H9 (cell line): ENCODE results near the gene FLT1. TPM values are rescaled to one million over a fixed set of nuclear protein-coding genes. Genes with fewer than 3 reads are reported as not detected.
A peak's percentile ranks its signal among the peaks of the same experiment; 100 is the strongest.

ENCODE experiments used
- DNase-seq: peaks from one replicate; pipeline ENCODE4 v3.0.0-alpha.2; 2017
- H2AFZ ChIP-seq: one replicate; pipeline ENCODE4 v1.6.1; 2013; ENCODE audit warnings: mild to moderate bottlenecking, low read length, control low read depth, moderate library complexity
- H2AK5ac ChIP-seq: 2 replicates; pipeline ENCODE4 v1.6.1; 2013; ENCODE audit warnings: low read length, control low read depth, mixed read lengths; ENCODE audit not compliant: insufficient read length
- H2BK120ac ChIP-seq: one replicate; pipeline ENCODE4 v1.6.1; 2013; ENCODE audit warnings: low read depth, mild to moderate bottlenecking, low read length, control low read depth, inconsistent platforms; ENCODE audit not compliant: poor library complexity, severe bottlenecking
- H2BK12ac ChIP-seq: 2 replicates; pipeline ENCODE4 v1.6.1; 2013; ENCODE audit warnings: low read length, control low read depth, mixed read lengths, low read depth; ENCODE audit not compliant: insufficient read length
- H2BK15ac ChIP-seq: 2 replicates; pipeline ENCODE4 v1.6.1; 2013; ENCODE audit warnings: low read depth, low read length, control low read depth
- H2BK20ac ChIP-seq: one replicate; pipeline ENCODE4 v1.6.1; 2013; ENCODE audit warnings: low read depth, mild to moderate bottlenecking, low read length, control low read depth, inconsistent platforms; ENCODE audit not compliant: poor library complexity, severe bottlenecking
- H2BK5ac ChIP-seq: 2 replicates; pipeline ENCODE4 v1.6.1; 2013; ENCODE audit warnings: low read length, control low read depth, mixed read lengths; ENCODE audit not compliant: insufficient read length
- H3K14ac ChIP-seq: 2 replicates; pipeline ENCODE4 v1.6.1; 2013; ENCODE audit warnings: low read length, control low read depth; ENCODE audit not compliant: insufficient read depth
- H3K18ac ChIP-seq: 2 replicates; pipeline ENCODE4 v1.6.1; 2013; ENCODE audit warnings: low read depth, mild to moderate bottlenecking, mixed read lengths, low read length, control low read depth; ENCODE audit not compliant: insufficient read length
- H3K23ac ChIP-seq: 2 replicates; pipeline ENCODE4 v1.6.1; 2013; ENCODE audit warnings: low read length, control low read depth, mixed read lengths, low read depth; ENCODE audit not compliant: insufficient read length
- H3K23me2 ChIP-seq: 2 replicates; pipeline ENCODE4 v1.6.1; 2013; ENCODE audit warnings: low read depth, mild to moderate bottlenecking, mixed read lengths, low read length, control low read depth; ENCODE audit not compliant: insufficient read length, poor library complexity, severe bottlenecking
- H3K27ac ChIP-seq: 2 replicates; pipeline ENCODE4 v1.5.1; 2013; ENCODE audit warnings: low read length, control low read depth, mixed read lengths, low read depth; ENCODE audit not compliant: insufficient read length
- H3K27me3 ChIP-seq: 2 replicates; pipeline ENCODE4 v1.6.1; 2013; ENCODE audit warnings: low read length, control low read depth, inconsistent platforms; ENCODE audit not compliant: insufficient read depth
- H3K4ac ChIP-seq: 2 replicates; pipeline ENCODE4 v1.6.1; 2013; ENCODE audit warnings: low read depth, mild to moderate bottlenecking, control low read depth, inconsistent platforms, low read length, moderate library complexity
- H3K4me1 ChIP-seq: 2 replicates; pipeline ENCODE4 v1.6.1; 2013; ENCODE audit warnings: low read length, control low read depth, inconsistent platforms; ENCODE audit not compliant: insufficient read depth
- H3K4me2 ChIP-seq: 2 replicates; pipeline ENCODE4 v1.6.1; 2013; ENCODE audit warnings: low read length, control low read depth, mixed read lengths; ENCODE audit not compliant: insufficient read length, insufficient read depth
- H3K56ac ChIP-seq: 2 replicates; pipeline ENCODE4 v1.6.1; 2013; ENCODE audit warnings: low read depth, mild to moderate bottlenecking, mixed read lengths, low read length, control low read depth; ENCODE audit not compliant: insufficient read length
- H3K79me1 ChIP-seq: 2 replicates; pipeline ENCODE4 v1.6.1; 2013; ENCODE audit warnings: low read depth, mild to moderate bottlenecking, moderate library complexity, low read length, control low read depth, inconsistent platforms; ENCODE audit not compliant: insufficient read depth, poor library complexity, severe bottlenecking
- H3K79me2 ChIP-seq: 2 replicates; pipeline ENCODE4 v1.6.1; 2013; ENCODE audit warnings: low read length, control low read depth, inconsistent platforms; ENCODE audit not compliant: insufficient read depth
- H3K9ac ChIP-seq: 2 replicates; pipeline ENCODE4 v1.6.1; 2013; ENCODE audit warnings: low read length, control low read depth, mixed read lengths; ENCODE audit not compliant: insufficient read length; ENCODE audit errors: extremely low read depth
- H3K9me3 ChIP-seq: one replicate; pipeline ENCODE4 v1.6.1; 2013; ENCODE audit warnings: low read depth, low read length, inconsistent platforms; ENCODE audit not compliant: control insufficient read depth
- H3T11ph ChIP-seq: one replicate; pipeline ENCODE4 v1.6.1; 2013; ENCODE audit warnings: mild to moderate bottlenecking, low read length, control low read depth, inconsistent platforms
- H4K20me1 ChIP-seq: one replicate; pipeline ENCODE4 v1.6.1; 2013; ENCODE audit not compliant: control insufficient read depth, insufficient read length, insufficient read depth
- H4K5ac ChIP-seq: 2 replicates; pipeline ENCODE4 v1.6.1; 2013; ENCODE audit warnings: low read depth, mild to moderate bottlenecking, mixed read lengths, low read length, control low read depth; ENCODE audit not compliant: insufficient read length
- H4K8ac ChIP-seq: replicated peaks from 2 replicates; pipeline ENCODE4 v1.6.1; 2013; ENCODE audit warnings: low read length, control low read depth, mixed read lengths, low read depth; ENCODE audit not compliant: insufficient read length
- H4K91ac ChIP-seq: 2 replicates; pipeline ENCODE4 v1.6.1; 2013; ENCODE audit warnings: low read depth, mild to moderate bottlenecking, moderate library complexity, mixed read lengths, low read length, control low read depth; ENCODE audit not compliant: insufficient read length
- H3K27ac Mint-ChIP-seq, 3 experiments: 2 replicates in 2 of 3; 3 replicates in 1 of 3; pipeline ENCODE4 v1.8.0; 2020 to 2021; ENCODE audit warnings: mixed read lengths in 3 of 3, mild to moderate bottlenecking in 1 of 3, moderate library complexity in 1 of 3
- H3K27me3 Mint-ChIP-seq: 2 replicates; pipeline ENCODE4 v1.8.0; 2021; ENCODE audit warnings: low read depth, mild to moderate bottlenecking, moderate library complexity, mixed read lengths
- H3K36me3 Mint-ChIP-seq, 3 experiments: 2 replicates in 2 of 3; 3 replicates in 1 of 3; pipeline ENCODE4 v1.8.0; 2020 to 2021; ENCODE audit warnings: low read depth in 3 of 3, mixed read lengths in 3 of 3; ENCODE audit not compliant: insufficient read depth in 1 of 3
- H3K4me1 Mint-ChIP-seq, 2 experiments: 2 replicates each; pipeline ENCODE4 v1.8.0; 2020; ENCODE audit warnings: mixed read lengths in 2 of 2
- H3K4me3 Mint-ChIP-seq, 2 experiments: 2 replicates in 1 of 2; 3 replicates in 1 of 2; pipeline ENCODE4 v1.8.0; 2020 to 2021; ENCODE audit warnings: mild to moderate bottlenecking in 2 of 2, mixed read lengths in 2 of 2, moderate library complexity in 1 of 2
- H3K9me3 Mint-ChIP-seq, 2 experiments: 2 replicates in 1 of 2; 3 replicates in 1 of 2; pipeline ENCODE4 v1.8.0; 2020; ENCODE audit warnings: mild to moderate bottlenecking in 2 of 2, mixed read lengths in 2 of 2, moderate library complexity in 1 of 2
- WGBS: extraction: QIAGEN DNeasy Blood & Tissue Kit; methylation state at CpG from one replicate; pipeline ENCODE4 v1.1.7; 2013; ENCODE audit warnings: missing lambda C conversion rate, low lambda C conversion rate, mixed read lengths; ENCODE audit not compliant: insufficient read length; ENCODE audit errors: extremely low coverage; 5-methylcytosine and 5-hydroxymethylcytosine counted together
- total RNA-seq: library from RNA; stranded (reverse); gene quantifications from 2 replicates; pipeline ENCODE4 v1.2.1, GENCODE V29; 2021
- TF ChIP-seq, protein P1 (sequence below): fragments of 200-600 bp; sonication (generic); conservative IDR thresholded peaks from 3 replicates; pipeline ENCODE4 v1.8.0; 2021; ENCODE audit warnings: antibody characterized with exemption, mild to moderate bottlenecking

FLT1 gene
- total RNA-seq, 1 experiment from 2014 or later: 84.1 TPM

DNA sequence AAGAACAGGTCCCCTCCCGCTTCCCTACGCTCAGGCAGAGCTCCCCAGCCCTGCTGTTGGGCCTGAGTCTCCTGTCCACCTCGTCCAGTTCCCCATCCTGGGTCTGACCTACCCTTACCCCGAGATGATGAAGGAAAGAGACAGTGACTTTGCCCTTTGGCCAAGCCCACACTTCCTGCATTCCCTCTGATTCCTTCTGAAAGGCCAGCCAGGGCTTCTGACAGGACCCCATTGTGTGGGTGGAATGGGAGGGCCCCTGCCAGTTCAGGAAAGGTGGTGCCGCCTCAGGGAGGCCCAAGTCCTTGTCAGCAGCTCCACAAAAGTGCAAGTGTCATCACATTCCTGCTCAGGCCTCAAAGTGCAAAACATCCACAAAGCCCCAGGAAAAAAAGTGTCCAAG, 178.8 kb downstream of the FLT1 start:
- no peak for DNase-seq
- no peaks in the 10 kb centered on the region for H3K9me3 Mint-ChIP-seq
- H3K4me1 ChIP-seq: no peaks in the 10 kb centered on the region
- H3K27me3 ChIP-seq: no peaks in the 10 kb centered on the region
- no peaks in the 10 kb centered on the region for H3K23me2 ChIP-seq
- H3K56ac ChIP-seq: no peak overlapping the region
- H2BK120ac ChIP-seq: no peak overlapping the region
- H4K91ac ChIP-seq: no peak overlapping the region
- H3K23ac ChIP-seq: no peak overlapping the region
- H2BK12ac ChIP-seq: no peak overlapping the region
- H2AK5ac ChIP-seq: no peak overlapping the region
- H3K18ac ChIP-seq: no peak overlapping the region
- H2AFZ ChIP-seq: no peak overlapping the region
- no peaks in the 10 kb centered on the region for H3K9me3 ChIP-seq
- H3K79me1 ChIP-seq: no peaks in the 10 kb centered on the region
- no peak overlapping the region for H3K4ac ChIP-seq
- no CpG with 5 or more reads among the region's 5 CpGs for WGBS
- H4K20me1 ChIP-seq: no peaks in the 10 kb centered on the region
- TF ChIP-seq, protein P1, sequence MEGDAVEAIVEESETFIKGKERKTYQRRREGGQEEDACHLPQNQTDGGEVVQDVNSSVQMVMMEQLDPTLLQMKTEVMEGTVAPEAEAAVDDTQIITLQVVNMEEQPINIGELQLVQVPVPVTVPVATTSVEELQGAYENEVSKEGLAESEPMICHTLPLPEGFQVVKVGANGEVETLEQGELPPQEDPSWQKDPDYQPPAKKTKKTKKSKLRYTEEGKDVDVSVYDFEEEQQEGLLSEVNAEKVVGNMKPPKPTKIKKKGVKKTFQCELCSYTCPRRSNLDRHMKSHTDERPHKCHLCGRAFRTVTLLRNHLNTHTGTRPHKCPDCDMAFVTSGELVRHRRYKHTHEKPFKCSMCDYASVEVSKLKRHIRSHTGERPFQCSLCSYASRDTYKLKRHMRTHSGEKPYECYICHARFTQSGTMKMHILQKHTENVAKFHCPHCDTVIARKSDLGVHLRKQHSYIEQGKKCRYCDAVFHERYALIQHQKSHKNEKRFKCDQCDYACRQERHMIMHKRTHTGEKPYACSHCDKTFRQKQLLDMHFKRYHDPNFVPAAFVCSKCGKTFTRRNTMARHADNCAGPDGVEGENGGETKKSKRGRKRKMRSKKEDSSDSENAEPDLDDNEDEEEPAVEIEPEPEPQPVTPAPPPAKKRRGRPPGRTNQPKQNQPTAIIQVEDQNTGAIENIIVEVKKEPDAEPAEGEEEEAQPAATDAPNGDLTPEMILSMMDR: no peak
- H3K4me3 Mint-ChIP-seq: no peak overlapping the region
- no peaks in the 10 kb centered on the region for H3K79me2 ChIP-seq
- H3K27ac ChIP-seq: no peak overlapping the region
- no peak overlapping the region for H3K14ac ChIP-seq
- peak overlapping the region; percentile 70 to 95 (median 90); a peak in 5 of 7 replicates for H3K27ac Mint-ChIP-seq
- no peak overlapping the region for H4K8ac ChIP-seq
- H3T11ph ChIP-seq: no peak overlapping the region
- no peak overlapping the region for H2BK15ac ChIP-seq
- H3K27me3 Mint-ChIP-seq: no peaks in the 10 kb centered on the region
- H4K5ac ChIP-seq: no peak overlapping the region
- H3K4me1 Mint-ChIP-seq: peaks cover 6 to 7% of the 10 kb centered on the region in 2 experiments
- no peak overlapping the region for H3K4me2 ChIP-seq
- H2BK20ac ChIP-seq: no peak overlapping the region
- peaks cover 23 to 34% (median 25%) of the 10 kb centered on the region in 3 experiments; a peak in 6 of 7 replicates for H3K36me3 Mint-ChIP-seq
- H3K9ac ChIP-seq: no peak overlapping the region
- H2BK5ac ChIP-seq: no peak overlapping the region
